Ovary (tissue), 9 donors: ENCODE measurements around the gene RARRES2. TPM values are rescaled to one million over a fixed set of nuclear protein-coding genes. Genes with fewer than 3 reads are reported as not detected.

Experiments used
- DNase-seq, 5 donors: peaks; one replicate each; pipeline ENCODE4 v3.0.0-alpha.2; 2019 to 2020
- H3K27ac ChIP-seq, 2 donors: fragments of 200-600 bp; one replicate each; pipeline versions ENCODE4 v1.5.1 to v1.8.0; 2019 to 2022
- H3K27me3 ChIP-seq: fragments of 200-600 bp; one replicate; pipeline ENCODE4 v1.8.0; 2022
- H3K36me3 ChIP-seq: fragments of 200-600 bp; sonication (generic); one replicate; pipeline ENCODE4 v1.5.1; 2019
- H3K4me1 ChIP-seq: one replicate; pipeline ENCODE4 v1.8.1; 2013; ENCODE audit warnings: mild to moderate bottlenecking, moderate library complexity; ENCODE audit not compliant: insufficient read depth
- H3K4me3 ChIP-seq: fragments of 200-600 bp; sonication (generic); one replicate; pipeline ENCODE4 v1.5.1; 2017
- H3K9me3 ChIP-seq, 2 donors: fragments of 200-600 bp in 1 of 2; sonication (generic) in 1 of 2; one replicate each; pipeline versions ENCODE4 v1.5.1 to v1.8.1; 2013 to 2019; ENCODE audit warnings: mild to moderate bottlenecking in 1 of 2, moderate library complexity in 1 of 2
- CTCF ChIP-seq, 3 donors: fragments of 450-650 bp in 2 of 3; fragments of 200-600 bp in 1 of 3; IDR thresholded peaks; one replicate each; pipeline versions ENCODE4 v1.5.1 to v1.8.0; 2016 to 2022; ENCODE audit warnings: antibody characterized with exemption in 3 of 3, mild to moderate bottlenecking in 1 of 3
- EP300 ChIP-seq: sonication (generic); formaldehyde crosslinking; IDR thresholded peaks from one replicate; pipeline ENCODE4 v1.6.1; 2017; ENCODE audit warnings: antibody characterized with exemption
- POLR2A ChIP-seq: fragments of 450-650 bp; IDR thresholded peaks from one replicate; pipeline ENCODE4 v1.6.1; 2017; ENCODE audit warnings: antibody characterized with exemption, mild to moderate bottlenecking, moderate library complexity
- WGBS, 3 donors: extraction: QIAGEN DNeasy Blood & Tissue Kit in 1 of 3; methylation state at CpG; one replicate each; pipeline versions ENCODE4 v1.1.5 to v1.1.7; 2013 to 2017; 5-methylcytosine and 5-hydroxymethylcytosine counted together
- intact Hi-C, 4 donors: fragments of 100-400 bp; cut with DNase I; formaldehyde crosslinking; loops; one replicate each; pipeline versions ENCODE4 v1.11.0 to v1.15.1; 2022 to 2023
- polyA plus RNA-seq, 2 donors: library from polyadenylated mRNA; stranded (reverse); fragments of 200-250 nt in 1 of 2; fragments of 350-450 nt in 1 of 2; fragmentation: Illumina TruSeq in 1 of 2; extraction: RNeasy Lipid Tissue Mini Kit (QIAGEN cat#74804) in 1 of 2; gene quantifications; one replicate each; pipeline ENCODE4 v1.2.3, GENCODE V29; 2013 to 2014
- total RNA-seq, 7 donors: library from RNA; depleted of rRNA in 2 of 7; stranded (reverse); fragments of >200 nt in 2 of 7; fragmentation: NEBNext Ultra II Directional in 3 of 7; extraction: Animal tissue kit (Norgen Biotek cat#: 25700) in 3 of 7; gene quantifications; one replicate each; pipeline versions ENCODE4 v1.1.0 to v1.2.4, GENCODE V29; 2016 to 2023
- donor health status: DM: no; HTN: no; CAD: no; lungs with moderate emphysema.
- donor health status: DM: no; HTN: no; CAD: no.
- donor health status: Bipolar disorder and iron deficiency.
- donor health status: DM: yes; HTN: yes; CAD: no.
- donor health status: DM: no; HTN: no; CAD: no.
- donor health status: DM: yes; HTN: yes; CAD: no.

RARRES2 gene
- total and polyA plus RNA-seq, 9 donors = 92.5 to 761 (median 518) TPM

GRCh38 chr7:150384406-150385301 lies 43.2 kb upstream of the RARRES2 start:
- TF ChIP-seq CTCF (IDR thresholded peaks at IDR 0.05) = no peak
- TF ChIP-seq POLR2A = no peak
- no peak for TF ChIP-seq EP300
- Histone ChIP-seq H3K4me3 (no peak overlapping the region), H3K27me3 (no peaks in the 10 kb centered on the region), H3K36me3 (no peaks in the 10 kb centered on the region), H3K4me1 (peaks cover 13% of the 10 kb centered on the region), H3K9me3 (no peaks in the 10 kb centered on the region), H3K27ac (no peak overlapping the region)
- 77 to 81% (median 77%) methylated on average over 15 of the region's 15 CpGs for WGBS, 3 donors
- intact Hi-C loops = loop anchor here in 1 of 4 donors (5.0 kb wide), 1 partner anchor 42 kb away; the partner anchor contains the start of gene RARRES2
- DNase-seq = peak in 1 of 5 donors; percentile 18

- Histone ChIP-seq H3K27me3 (no peaks in the 10 kb centered on the region), H3K4me1 (peaks cover 8% of the 10 kb centered on the region), H3K9me3 (no peaks in the 10 kb centered on the region), H3K27ac (no peak overlapping the region), H3K36me3 (no peaks in the 10 kb centered on the region), H3K4me3 (no peak overlapping the region)
- peak in 1 of 5 donors; percentile 50 for DNase-seq
- intact Hi-C loops = loop anchor here in 1 of 4 donors (5.0 kb wide), 1 partner anchor 42 kb away; the partner anchor contains the start of gene RARRES2
- no peak for TF ChIP-seq CTCF (IDR thresholded peaks at IDR 0.05)
- no peak for TF ChIP-seq EP300
- no peak for TF ChIP-seq POLR2A
- 83 to 87% (median 84%) methylated on average over 22 of the region's 22 CpGs for WGBS, 3 donors
Observed at GRCh38 chr7:150383710-150384397, 42.4 kb upstream of the RARRES2 start.

- no peak for DNase-seq
- no peaks in the 10 kb centered on the region for H3K9me3 ChIP-seq
- no peak overlapping the region for H3K4me3 ChIP-seq
- peaks cover 4% of the 10 kb centered on the region for H3K4me1 ChIP-seq
- WGBS, 3 donors = 69 to 74% (median 73%) methylated on average over 4 of the region's 4 CpGs
- H3K36me3 ChIP-seq = no peaks in the 10 kb centered on the region
- intact Hi-C loops = loop anchor here in 1 of 4 donors (5.0 kb wide), 1 partner anchor 41 kb away; the partner anchor contains the start of gene RARRES2
- no peak overlapping the region for H3K27ac ChIP-seq
- TF ChIP-seq POLR2A (no peak), CTCF (IDR thresholded peaks at IDR 0.05) (no peak), EP300 (no peak)
- H3K27me3 ChIP-seq = no peaks in the 10 kb centered on the region
Observed at GRCh38 chr7:150382844-150383225, 41.4 kb upstream of the RARRES2 start.

GRCh38 chr7:150382123-150382843 lies 40.9 kb upstream of the RARRES2 start:
- no peak overlapping the region for H3K27ac ChIP-seq
- H3K4me1 ChIP-seq = peaks cover 4% of the 10 kb centered on the region
- no peaks in the 10 kb centered on the region for H3K9me3 ChIP-seq
- no peak for DNase-seq
- WGBS, 3 donors = 81 to 89% (median 86%) methylated on average over 18 to 20 of the region's 20 CpGs
- H3K36me3 ChIP-seq = no peaks in the 10 kb centered on the region
- H3K4me3 ChIP-seq = no peak overlapping the region
- intact Hi-C loops = loop anchor here in 1 of 4 donors (5.0 kb wide), 1 partner anchor 40 kb away; the partner anchor contains the start of gene RARRES2
- TF ChIP-seq CTCF (IDR thresholded peaks at IDR 0.05) = no peak
- no peak for TF ChIP-seq POLR2A
- no peak for TF ChIP-seq EP300
- no peaks in the 10 kb centered on the region for H3K27me3 ChIP-seq
